Fibroblast of the aortic adventitia (primary cell): Measurements from ENCODE around the gene FAF1. TPM values are rescaled to one million over a fixed set of nuclear protein-coding genes. Genes with fewer than 3 reads are reported as not detected.
A peak's percentile ranks its signal among the peaks of the same experiment; 100 is the strongest.
"Not testable (repeated sequence)": the region's sequence is repeated elsewhere in the genome, so short reads cannot be mapped to it uniquely, and the experiment has no call there.

Experiments used
- DNase-seq: peaks from one replicate; pipeline ENCODE4 v3.0.0-alpha.2; 2010; ENCODE audit warnings: low read depth
- H3K4me3 ChIP-seq: 2 replicates; pipeline ENCODE4 v1.5.1; 2011; ENCODE audit warnings: low read depth, mild to moderate bottlenecking, control low read depth, low read length, moderate library complexity
- CTCF ChIP-seq: IDR thresholded peaks from 2 replicates; pipeline ENCODE4 v1.5.1; 2011; ENCODE audit warnings: mild to moderate bottlenecking, low read length, control low read depth, inconsistent platforms; ENCODE audit not compliant: insufficient read depth
- total RNA-seq: library from RNA; depleted of rRNA; stranded (reverse); fragments of >200 nt; gene quantifications from 2 replicates; pipeline ENCODE4 v1.2.3, GENCODE V29; 2012; ENCODE audit warnings: low replicate concordance

FAF1 gene
- total RNA-seq, 1 donor, result 93.8 TPM

- no peak for TF ChIP-seq CTCF
Observed at GRCh38 chr1:50831300-50832061, 128.6 kb downstream of the FAF1 start.

DNA sequence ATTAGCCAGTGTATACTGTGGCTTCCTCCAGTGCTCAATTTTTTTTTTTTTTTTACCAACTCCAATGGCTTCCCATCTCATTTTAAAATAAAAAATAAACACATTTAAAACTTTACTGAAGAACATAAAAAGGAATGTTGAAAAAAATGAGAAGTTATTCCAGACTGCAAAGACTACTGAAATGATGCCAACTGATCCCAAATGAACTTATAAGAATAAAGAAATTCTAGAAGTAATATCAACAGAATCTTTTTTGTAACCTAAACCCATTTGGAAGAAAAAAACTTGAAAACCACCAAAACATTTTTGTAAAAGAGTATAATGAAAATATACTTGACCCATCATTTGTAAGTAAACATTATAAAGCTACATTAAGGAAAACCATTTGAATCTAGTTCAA is 129.4 kb downstream of the FAF1 start:
- no peak for TF ChIP-seq CTCF
- no peak for DNase-seq
- H3K4me3 ChIP-seq, result no peak overlapping the region

More at GRCh38 chr1:50831300-50832061, 128.6 kb downstream of the FAF1 start:
- no peak for DNase-seq
- no peak overlapping the region for H3K4me3 ChIP-seq

GRCh38 chr1:50829014-50829958 is 130.8 kb downstream of the FAF1 start:
- no peak overlapping the region for H3K4me3 ChIP-seq
- no peak for TF ChIP-seq CTCF
- DNase-seq, result peak; percentile 13

GRCh38 chr1:50827546-50827945 is 132.5 kb downstream of the FAF1 start:
- no peak overlapping the region for H3K4me3 ChIP-seq
- DNase-seq, result no peak
- TF ChIP-seq CTCF, result no peak

DNA sequence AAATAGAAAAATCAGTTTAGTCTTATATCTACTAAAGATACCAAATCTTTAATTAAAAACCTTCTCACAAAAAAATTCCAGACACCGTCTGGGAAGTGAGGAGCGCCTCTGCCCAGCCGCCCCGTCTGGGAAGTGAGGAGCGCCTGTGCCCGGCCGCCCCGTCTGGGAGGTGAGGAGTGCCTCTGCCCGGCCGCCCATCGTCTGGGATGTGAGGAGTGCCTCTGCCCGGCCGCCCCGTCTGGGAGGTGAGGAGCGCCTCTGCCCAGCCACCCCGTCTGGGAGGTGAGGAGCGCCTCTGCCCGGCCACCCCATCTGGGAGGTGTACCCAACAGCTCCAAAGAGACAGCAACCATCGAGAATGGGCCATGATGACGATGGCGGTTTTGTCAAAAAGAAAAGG is 133.3 kb downstream of the FAF1 start:
- not testable (repeated sequence) for DNase-seq, H3K4me3 ChIP-seq

DNA sequence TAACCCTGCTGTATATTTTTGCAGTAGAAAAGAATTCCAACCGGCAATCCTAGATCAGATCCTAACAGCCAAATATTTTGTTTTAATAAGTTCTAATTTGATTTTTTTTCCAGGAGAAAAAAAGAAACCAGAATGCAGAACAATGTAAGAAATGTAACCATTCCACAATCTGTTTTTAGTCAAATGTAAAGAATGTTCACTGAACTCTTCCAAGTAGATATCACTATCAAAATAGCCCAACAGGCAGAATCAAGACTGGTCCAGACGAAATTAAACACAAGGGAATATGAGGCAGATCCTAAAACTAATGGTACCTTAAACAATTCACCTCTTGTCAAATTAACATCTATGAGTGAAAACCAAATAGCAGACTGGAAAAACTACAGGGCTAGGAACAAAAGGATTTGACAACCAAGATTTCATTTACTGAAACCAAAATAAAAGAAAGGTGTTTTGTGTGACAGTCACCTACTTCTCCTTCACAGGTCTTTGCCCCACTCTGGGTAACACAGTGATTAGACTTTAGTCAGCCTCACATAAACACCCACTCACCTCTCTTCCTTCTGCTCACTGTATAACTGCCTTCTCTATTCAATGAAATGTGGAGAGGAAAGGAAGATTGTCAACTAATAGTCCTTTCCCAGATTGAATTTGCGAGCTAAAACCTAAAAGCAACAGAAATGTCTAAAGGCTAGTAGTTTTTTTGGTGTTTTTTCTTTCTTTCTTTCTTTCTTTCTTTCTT is 137.9 kb downstream of the FAF1 start:
- TF ChIP-seq CTCF, result no peak
- DNase-seq, result peak; percentile 52
- no peak overlapping the region for H3K4me3 ChIP-seq
